GM18508 (cell line): ENCODE results near the gene REPS2.
"Not testable (repeated sequence)": the region's sequence is repeated elsewhere in the genome, so short reads cannot be mapped to it uniquely, and the experiment has no call there.

Experiments used
- ATAC-seq: cut with Tn5 transposase; IDR thresholded peaks from one replicate; pipeline ENCODE4 v1.9.1; 2021; ENCODE audit warnings: moderate number of reproducible peaks; ENCODE audit not compliant: insufficient read depth, unreplicated experiment

REPS2 gene

GRCh38 chrX:16962661-16963060, 16.2 kb downstream of the REPS2 start:
- not testable (repeated sequence) for ATAC-seq

- no peak for ATAC-seq
These were observed 16.8 kb downstream of the REPS2 start for GRCh38 chrX:16963216-16963615.

DNA sequence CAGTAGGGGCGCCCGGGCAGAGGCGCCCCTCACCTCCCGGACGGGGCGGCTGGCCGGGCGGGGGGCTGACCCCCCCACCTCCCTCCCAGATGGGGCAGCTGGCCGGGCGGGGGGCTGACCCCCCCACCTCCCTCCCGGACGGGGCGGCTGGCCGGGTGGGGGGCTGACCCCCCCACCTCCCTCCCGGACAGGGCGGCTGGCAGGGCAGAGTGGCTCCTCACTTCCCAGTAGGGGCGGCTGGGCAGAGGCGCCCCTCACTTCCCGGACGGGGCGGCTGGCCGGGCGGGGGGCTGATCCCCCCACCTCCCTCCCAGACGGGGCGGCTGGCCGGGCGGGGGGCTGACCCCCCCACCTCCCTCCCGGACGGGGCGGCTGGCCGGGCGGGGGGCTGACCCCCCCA, 18.5 kb downstream of the REPS2 start:
- ATAC-seq: not testable (repeated sequence)

- ATAC-seq: no peak
These were observed 20.4 kb downstream of the REPS2 start for GRCh38 chrX:16966752-16967448.

DNA sequence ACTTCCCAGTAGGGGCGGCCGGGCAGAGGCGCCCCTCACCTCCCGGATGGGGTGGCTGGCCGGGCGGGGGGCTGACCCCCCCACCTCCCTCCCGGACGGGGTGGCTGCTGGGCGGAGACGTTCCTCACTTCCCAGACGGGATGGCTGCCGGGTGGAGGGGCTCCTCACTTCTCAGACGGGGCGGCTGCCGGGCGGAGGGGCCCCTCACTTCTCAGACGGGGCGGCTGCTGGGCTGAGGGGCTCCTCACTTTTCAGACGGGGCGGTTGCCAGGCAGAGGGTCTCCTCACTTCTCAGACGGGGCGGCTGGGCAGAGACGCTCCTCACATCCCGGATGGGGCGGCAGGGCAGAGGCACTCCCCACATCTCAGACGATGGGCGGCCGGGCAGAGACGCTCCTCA, 22.3 kb downstream of the REPS2 start:
- not testable (repeated sequence) for ATAC-seq

DNA sequence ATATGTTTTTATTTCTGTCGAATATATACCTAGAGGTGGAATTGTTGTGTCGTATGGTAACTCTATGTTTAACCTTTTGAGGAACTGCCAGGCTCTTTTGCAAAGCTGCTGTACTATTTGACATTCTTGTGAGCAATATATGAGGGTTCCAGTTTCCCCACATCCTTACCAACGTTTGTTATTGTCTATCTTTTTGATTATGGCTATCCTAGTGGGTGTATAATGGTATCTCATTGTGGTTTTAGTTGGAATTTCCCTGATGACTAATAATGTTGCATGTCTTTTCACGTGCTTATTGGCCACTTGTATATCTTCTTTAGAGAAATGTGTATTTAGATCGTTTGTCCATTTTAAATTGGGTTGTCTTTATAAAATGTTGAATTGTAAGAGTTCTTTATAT, 24.5 kb downstream of the REPS2 start:
- no peak for ATAC-seq

DNA sequence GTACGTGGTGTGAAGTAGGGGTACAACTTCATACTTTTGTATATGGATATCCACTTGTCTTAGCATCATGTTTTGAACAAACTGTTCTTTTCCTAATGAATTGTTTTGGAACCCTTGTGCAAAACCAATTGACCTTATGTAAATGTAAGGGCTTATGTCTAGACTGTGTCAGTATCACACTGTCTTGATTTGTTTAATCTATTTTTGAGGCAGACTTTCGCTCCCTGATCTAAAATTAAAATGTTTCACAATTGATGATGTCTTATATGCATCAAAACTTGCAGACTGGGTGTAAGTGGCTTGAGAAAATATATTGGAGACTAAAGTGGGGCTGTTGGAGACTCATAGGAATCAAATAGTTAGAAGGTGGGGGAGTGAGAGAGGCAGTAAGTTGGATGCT, 25.2 kb downstream of the REPS2 start:
- no peak for ATAC-seq

GRCh38 chrX:16975233-16975632, 28.8 kb downstream of the REPS2 start:
- no peak for ATAC-seq

GRCh38 chrX:16977771-16978170, 31.3 kb downstream of the REPS2 start:
- ATAC-seq: no peak

DNA sequence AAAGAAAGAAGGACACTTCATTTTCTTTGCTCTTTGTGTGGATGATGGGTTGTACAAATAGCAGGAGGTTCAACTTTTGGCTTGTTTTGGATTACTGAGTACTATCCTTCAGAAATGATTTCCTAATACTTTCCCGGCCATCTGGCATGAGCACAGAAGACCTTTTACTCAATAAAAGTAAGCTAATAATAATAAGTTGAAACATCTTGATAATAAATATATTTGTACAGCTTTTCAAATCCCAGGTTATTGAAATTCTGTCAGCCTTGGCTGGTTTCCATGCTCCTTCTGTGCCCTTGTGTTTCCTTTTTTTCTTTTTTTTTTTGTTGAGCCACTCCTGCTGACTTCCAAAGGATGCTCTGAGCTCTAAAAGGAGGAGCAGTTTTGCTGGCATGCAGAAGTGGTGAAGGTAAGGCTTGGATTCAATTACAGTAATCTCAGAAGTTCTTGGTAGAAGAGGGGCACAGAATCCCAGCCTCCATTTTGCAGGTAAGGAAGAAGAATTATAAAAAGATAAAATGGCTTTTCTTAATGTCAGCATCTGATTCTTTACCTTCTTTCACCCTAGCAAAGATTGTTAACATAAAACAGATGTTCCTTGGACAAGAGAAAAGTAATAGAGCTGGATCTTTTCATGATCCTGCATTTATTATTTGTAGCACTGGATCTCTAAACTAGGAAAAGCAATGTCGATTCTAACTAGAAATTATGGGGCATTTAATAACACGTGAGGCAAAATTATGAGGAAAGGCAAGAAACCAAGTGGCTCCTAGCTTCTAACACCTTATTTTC, 31.9 kb downstream of the REPS2 start:
- ATAC-seq: no peak

GRCh38 chrX:16979226-16979625, 32.8 kb downstream of the REPS2 start:
- ATAC-seq: no peak

DNA sequence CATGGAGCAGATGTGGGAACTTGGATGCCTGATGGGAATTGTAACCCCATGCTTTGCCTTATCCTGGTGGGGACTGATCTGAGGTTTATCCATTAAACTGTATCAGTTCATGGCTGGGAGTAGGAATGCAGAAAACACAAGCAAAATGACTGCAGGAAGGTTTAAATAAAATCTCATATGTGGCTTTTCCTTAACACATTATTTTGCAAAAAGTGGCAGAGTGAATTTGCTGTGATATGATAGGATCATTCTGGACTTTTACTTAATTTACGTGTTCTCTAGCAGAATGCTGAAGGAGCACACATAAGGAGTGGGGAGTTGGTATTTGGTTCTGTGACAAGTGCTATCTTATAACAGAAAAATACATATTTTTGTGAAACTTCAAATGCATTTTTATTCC, 34.8 kb downstream of the REPS2 start:
- no peak for ATAC-seq

DNA sequence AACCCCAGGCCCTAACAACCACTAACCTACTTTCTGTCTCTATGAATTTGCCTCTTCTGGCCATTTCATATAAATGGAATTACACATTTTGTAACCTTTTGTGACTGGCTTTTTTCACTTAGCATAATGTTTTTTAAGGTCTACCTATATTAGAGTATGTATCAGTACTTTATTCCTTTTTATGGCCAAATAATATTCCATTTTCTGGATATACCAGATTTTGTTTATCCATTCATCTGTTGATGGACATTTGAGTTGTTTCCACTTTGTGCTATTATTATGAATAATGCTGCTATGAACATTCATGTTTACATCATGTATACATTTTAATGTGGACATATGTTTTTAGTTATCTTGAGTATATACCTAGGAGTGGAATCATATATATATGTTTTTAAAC, 35.5 kb downstream of the REPS2 start:
- ATAC-seq: no peak

DNA sequence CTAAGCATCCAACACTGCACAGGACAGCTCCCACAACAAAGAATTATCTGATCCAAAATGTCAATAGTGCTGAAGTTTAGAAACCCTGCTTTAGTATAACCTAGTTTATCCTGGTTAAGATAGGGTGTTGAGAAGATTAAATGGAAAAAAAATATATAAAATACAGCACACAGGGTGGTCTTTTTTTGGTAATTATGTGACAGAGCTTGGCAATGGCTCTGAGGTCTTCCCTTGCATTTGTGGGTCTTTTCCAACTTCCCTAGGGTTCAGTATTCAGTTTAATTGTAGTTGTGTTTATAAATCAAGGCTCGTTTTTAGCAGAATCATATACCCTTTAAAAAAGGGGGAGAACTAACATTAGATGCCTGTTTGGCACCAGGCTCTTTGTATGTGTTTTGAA, 36.6 kb downstream of the REPS2 start:
- ATAC-seq: no peak

GRCh38 chrX:16985286-16985685, 38.8 kb downstream of the REPS2 start:
- no peak for ATAC-seq

DNA sequence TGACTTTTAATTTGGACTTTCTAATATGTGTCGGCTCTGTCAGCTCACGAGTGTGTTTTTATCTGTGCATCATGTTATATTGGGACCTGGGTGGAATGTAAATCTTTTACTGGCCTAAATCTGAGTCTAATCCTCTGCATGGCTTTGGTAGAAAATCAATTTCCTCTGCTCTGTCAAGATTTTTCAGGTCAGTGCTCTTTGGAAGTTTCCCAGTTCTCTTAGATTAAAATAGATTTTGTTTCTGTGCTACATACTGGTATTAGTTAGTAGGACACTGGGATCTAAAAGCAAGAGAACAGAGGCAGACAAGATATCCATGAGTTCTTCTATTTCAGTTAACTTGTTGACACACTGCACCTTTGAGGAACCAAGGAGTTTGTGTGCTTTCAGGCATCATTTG, 39.7 kb downstream of the REPS2 start:
- no peak for ATAC-seq

DNA sequence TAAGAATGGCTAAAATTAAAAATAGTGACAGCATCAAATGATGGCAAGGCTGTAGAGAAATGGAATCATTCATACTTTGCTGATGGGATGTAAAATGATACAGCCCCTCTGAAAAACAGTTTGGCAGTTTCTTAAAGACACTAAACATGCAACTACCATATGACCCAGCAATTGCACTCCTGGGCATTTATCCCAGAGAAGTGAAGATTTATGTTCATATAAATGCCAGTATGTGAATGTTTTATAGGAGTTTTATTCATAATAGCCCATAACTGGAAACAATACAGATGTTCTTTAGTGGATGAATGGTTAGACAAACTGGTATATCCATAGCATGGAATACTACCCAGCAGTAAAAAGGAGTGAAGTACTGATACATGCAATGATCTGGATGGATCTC, 43.3 kb downstream of the REPS2 start:
- no peak for ATAC-seq

DNA sequence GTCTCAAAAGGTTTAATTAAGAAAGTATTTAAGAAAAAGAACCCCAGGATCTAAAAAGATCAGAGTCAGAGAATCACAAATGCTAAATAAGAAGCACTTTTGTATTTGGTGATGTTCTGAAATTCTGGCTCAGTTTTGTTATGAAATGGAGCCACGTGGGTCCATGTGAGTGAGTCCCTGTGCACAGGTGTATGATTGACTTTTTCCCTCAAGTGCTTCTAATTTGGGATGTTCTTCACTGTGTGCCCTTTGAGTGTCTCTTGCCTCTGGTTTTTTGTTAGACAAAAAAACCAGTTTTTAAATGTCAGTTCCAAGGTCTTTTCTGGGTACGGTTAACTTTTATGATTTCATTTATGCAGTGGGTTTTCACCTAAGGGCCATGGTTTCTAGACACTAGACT, 44.4 kb downstream of the REPS2 start:
- no peak for ATAC-seq

GRCh38 chrX:16992445-16992844, 46.0 kb downstream of the REPS2 start:
- ATAC-seq: no peak

DNA sequence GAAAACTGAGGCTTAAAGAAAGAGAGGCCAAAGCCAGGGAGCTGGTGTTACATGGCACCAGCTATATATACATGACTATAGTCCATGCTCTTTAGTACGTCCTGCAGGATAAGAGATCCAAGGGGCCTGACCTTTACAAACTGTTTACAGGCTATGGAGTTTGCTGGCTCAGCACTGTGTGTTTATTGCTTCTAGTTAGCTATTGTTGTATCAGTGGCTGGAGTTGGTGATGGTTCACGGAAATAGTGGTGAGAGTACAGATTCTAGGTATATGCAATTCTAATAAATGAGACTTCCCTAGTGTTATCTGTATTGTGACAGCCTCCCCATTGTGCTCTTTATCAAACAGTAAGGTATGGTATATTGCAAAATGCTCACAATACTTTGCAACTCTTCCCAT, 46.5 kb downstream of the REPS2 start:
- no peak for ATAC-seq

GRCh38 chrX:16993791-16994318, 47.4 kb downstream of the REPS2 start:
- ATAC-seq: no peak

GRCh38 chrX:16994736-16995135, 48.3 kb downstream of the REPS2 start:
- ATAC-seq: no peak
